NCI-H748 (cell line): ENCODE results near the gene USH2A.

Experiments
- DNase-seq: peaks from one replicate; lab custom pipeline; 2025; ENCODE audit not compliant: unreplicated experiment; lab: John Stamatoyannopoulos, UW

Gene USH2A

DNA sequence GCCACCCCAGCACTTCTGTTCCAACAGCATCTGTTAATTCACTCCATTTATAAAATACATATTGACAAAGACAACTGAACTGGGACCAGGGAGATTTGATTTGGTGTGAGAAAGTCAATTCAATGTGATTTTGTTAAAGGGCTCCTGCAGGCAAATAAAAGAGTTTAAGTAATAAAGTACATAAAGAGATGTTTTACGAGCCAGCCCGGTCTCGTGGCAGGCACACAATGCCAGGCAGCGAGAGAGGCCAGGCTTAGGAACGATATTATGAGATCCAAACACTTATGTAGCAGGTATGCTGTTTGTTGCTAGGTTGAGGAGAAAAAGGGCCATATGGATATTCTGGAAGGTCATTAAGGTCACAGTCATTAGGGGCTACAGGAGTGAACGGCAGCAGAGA is 629.1 kb downstream of the USH2A start:
- DNase-seq: peak; percentile 92

DNA sequence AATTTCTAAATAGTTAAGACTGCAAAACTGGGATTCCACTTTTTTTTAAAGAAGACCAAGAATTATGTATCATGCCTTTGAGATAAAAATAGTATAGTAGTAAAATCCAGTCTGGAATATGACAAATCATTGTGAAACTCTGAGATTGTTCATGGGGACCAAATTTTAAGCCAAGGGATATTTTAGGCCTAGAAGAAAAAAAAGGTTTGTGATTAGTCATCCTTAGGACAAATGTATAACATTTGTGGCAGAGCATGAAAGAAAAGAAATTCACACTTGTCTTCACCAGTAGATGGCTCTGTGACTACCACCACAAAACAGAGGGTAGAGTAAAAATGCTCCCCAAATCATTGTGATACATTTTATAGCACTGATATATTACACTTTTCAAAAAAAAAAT is 630.1 kb downstream of the USH2A start:
- peak; percentile 18 for DNase-seq

DNA sequence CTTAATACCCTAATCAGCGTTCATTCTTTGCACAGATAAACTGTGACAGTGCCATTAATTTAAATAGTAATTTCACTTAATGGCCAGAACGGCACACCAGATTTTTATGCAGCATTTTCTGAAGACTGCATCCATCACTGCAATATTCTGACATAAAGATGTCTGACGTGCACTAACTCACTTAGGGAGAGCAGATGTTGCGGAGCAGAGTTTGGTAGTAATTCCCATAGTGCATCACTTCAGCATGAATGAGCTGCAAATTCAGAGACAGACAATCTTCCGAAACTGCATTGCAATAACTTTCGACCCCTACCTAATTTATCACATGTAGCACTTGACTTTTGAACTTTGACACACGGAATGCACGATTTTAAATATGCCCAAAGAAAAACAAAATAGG is 630.8 kb downstream of the USH2A start:
- DNase-seq: no peak

DNA sequence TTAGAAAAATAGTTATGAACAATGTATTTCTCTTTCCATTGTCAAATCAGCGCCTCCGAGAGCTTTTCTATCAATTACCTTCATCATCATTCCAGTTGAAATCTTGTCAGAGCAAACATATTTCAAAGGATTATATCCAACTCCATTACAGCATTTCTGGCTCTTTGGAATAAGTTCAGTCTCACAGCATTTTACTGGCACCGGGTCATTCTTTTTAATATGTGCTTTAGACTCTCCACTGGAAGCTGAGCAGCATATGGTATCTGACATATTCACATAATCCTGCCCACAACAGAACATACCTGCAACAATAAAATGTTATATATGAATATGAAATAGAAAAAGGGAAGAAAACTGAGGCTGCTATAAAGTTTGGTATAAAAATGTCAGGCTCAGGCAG is 633.3 kb downstream of the USH2A start:
- no peak for DNase-seq

DNA sequence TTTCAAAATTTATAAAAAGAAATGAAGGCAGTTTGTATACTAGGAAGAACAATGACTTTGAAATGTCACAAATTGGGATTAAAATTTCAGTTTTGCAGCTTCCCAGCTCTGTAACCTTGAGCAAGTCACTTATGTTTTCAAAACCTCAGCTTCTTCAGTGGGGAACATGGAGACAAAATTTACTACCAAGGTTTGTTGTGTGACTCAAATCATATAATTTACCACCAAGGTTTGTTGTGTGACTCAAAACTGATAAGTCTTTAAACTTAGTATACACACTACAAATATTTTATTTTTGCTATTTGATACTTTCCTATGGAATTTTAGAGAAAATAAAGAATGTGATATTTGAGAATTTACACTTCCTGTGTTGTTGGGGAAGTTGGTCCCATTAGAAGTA is 636.3 kb downstream of the USH2A start:
- DNase-seq: no peak

DNA sequence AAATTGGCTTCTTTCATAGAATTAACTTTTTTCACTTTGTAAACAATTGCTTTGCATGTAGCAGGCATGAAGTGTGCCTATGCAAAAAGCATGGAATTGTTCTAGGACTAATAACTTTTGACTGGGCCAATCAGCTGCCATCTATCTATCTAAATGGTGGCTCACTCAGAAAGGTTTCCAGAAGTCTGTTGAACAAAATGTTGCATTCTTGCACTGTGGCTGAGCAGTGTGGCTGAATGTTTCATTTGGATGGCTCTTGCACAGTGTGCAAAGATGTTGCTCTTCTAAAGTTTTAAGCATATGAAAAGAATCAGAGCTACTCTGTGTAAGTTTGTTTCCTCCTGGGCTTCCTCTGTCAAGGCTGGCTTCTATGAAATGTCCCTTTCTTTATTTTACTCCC is 642.6 kb downstream of the USH2A start:
- no peak for DNase-seq

DNA sequence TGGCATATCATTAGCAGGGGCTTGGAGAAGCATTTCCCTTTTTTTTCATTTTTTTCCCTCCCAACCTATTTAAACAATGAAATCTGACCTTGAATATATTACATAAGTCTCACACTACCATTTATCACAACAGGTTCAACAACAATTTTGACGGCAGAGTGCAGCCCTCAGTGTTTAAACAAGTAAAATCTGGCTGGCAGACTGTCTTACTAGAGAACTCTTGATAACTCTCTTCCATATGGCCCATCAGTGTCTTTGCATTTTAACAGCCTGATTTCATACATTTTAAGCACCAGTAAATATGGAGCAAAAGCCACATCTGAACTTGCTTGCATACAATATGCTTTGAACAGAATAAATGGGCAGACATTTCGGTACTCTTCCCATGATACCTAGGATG is 643.1 kb downstream of the USH2A start:
- peak; percentile 52 for DNase-seq

DNA sequence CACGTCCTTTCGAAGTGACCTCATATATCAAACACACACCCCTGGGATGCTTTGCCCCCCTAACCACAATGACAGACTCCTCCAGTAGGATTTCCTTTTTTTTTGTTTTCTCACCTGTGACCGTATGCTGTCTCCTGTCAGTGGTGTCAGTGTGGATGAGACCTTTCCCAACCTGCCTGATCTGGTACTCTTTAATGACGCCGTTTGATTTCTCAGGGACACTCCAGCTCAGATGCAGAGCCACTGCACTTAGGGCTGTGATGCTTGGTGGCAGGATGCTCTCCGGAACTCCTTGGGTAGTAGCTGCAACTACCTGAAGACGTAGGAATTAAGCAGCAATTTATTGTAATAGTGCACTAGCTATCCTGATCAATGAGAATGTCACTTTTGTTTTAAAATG is 643.5 kb downstream of the USH2A start:
- peak; percentile 25 for DNase-seq

DNA sequence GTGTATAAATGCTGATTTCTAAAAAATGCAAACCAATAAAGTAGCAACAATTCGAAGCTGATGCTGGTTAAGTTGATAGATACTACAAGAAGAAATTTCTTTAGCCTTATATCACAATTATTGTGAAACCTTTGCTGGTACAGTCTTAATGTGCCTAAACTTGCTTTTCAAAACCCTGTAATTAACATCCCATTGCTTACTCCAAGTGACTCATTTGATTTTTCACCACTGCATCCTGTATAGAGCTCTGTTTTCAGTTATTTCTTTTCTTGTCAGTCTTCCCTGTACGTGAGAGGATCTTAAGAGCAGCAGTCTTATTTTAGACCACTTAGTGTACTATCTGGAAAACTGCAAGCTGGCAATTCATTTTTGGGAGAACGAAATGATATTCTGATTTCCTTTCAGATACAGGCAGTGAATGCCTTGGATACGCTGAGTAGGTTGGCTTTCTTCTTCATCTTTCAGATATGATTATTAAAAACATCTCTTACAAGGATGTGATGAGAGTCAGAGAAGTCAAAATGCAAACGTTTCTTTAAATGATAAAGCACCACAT is 645.8 kb downstream of the USH2A start:
- DNase-seq: no peak

DNA sequence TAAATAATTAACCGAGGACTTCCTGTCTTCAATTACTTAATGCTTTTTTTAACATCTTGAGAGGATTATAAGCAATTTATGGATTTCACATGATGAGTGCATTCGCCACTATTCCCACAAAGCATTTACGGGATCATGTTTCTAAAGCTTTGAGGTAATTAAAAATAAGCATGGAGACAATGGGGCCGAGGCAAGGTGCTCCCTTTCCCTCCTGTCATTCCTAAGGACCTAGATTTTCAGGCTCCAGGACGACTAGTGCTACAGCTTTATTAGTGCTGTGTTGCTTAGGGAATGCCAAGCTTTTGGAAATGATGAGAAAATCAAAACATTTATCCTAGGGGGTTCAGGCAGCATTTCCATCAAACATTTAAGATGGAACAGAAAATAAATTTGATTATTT is 646.9 kb downstream of the USH2A start:
- DNase-seq: peak; percentile 86

DNA sequence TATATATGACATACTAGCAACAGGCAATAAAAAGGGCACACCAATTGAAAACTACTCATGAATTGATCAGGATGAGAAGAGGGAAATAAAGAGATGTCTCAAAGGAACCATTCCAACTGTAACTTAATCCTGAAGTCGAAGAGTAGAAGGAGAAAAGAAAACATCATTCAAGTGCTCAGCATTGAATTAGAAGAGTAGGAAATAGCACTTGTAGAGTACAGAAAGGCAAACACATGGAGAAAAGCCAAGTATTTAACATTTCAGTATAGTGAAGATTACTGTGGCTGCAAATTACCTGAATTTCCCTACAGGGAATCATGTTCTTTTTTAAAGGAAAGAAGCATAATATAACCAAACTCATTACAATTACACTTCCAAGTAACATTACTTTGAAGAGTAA is 651.1 kb downstream of the USH2A start:
- DNase-seq: no peak

DNA sequence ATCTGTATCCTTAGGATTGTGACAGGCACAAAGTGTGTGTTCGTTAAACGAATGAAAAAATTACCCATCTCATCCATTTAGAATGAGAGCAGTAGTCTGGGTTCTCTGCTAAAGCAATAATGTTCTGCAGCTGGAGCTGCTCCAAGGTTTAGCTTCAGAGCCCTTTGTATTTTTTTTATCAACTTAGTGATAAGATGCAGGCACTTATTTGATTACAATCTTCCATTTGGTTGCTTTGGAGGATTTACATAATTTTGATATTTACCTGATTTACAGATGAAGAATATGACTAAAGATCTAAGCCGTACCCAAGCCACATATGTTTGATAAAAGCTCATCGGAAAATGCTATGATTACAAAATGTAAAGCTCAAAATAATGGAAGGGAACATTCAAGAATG is 654.9 kb downstream of the USH2A start:
- DNase-seq: no peak

DNA sequence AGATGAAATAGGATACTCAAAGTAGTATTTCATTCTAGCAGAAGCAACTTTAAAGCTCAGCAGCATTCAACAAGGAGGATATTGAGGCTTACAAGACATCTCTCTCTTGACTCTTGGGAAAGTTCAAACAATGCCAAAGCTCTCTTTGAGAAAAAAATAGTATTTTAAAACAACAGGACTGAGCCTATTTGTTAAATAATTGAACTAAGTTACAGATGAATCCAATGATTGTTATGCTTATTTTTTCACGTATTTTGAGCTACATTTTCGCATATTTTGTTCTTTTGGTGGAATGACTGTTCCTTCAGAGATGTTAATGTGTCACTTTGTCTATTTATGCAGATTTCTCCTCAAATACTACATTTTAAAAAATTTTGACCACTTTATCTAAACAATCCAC is 655.5 kb downstream of the USH2A start:
- DNase-seq: no peak

DNA sequence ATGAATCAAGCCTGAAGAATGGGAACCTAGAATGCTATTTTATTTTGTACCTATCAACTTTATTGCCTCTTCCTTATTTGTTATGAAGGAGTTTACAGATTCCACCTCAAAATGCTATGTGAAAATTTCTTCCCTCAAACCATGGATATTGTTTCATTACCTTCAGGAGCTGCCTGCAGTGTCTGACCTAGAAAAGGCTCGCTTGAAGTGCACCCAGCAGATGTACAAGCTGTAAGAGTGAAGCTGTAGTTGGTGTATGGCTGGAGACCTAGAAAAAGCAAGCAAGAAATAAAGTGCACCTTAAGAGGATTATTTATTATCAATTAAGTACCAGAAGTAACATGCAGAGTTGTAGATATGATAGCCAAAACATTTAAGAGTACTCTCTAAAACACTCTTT is 656.7 kb downstream of the USH2A start:
- no peak for DNase-seq

DNA sequence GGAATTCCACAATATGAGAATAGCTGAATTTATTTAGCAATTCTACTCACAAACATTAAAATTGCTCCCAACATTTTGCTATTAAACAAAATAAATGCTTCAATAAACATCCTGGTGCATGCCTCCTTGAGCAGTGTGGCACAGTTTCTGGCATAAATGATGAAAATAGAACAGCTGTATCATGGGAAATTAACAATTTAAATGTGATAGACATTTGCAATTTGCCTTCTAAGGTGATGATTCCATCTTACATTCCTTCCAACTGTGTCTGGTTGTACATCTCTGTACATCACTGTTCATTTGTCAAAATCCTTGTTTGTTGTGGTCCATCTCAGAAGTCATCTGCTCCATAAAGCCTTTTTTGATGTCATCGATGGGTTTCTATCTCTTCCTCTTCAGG is 657.4 kb downstream of the USH2A start:
- no peak for DNase-seq

DNA sequence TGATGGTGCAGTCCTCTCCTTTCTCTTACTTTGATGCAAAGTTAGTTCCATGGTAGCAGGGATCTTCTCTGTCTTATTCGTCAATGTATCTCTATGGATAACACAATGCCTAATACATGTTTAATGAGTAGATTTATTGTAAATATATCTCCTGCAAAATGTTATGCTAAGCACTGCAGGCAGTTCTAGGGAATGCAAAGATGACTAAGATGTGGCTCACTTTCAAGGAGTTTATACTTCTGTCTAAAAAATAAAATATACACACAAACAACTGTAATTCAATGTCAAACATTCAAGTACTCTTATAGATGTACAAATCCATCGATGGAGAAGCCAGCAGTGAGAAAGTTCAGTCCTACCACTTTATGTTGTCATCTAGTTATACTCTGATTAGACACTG is 661.8 kb downstream of the USH2A start:
- no peak for DNase-seq

DNA sequence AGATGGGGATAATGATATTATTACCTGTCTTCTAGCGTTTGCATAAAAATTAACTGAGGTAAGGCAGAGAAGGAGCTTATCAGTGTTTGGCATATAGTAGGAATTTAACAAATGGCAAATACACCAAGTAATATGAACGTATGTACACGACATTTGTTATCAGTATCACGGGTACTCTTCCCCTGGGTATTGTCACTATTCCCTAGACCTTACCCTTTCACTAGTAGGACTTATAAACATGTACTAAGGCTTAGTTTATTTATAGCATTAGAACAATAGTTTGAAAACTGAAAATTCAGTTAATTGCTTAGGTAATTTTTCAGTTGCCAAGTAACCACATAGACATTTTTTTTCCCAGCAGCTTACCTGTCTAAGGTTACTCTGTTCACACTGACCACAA is 669.1 kb downstream of the USH2A start:
- peak; percentile 37 for DNase-seq

DNA sequence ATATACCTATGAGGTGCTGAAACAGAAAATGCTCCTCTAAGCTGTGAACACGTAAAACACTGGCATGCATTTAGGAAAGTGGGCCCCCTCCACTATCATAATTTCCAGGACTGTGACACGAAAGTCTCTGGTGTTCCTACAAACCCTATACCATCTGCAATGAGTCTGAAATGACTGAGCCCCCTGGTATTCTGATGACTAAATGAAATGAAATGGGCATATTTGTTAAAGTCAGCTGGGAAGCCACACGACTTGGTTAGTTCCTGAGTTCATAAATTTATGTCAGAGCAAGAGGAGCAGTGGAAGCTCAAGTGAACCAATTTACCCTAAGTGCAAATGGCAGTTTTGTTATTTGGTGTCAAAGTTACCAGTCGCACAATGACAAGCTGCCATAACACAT is 673.8 kb downstream of the USH2A start:
- DNase-seq: no peak

DNA sequence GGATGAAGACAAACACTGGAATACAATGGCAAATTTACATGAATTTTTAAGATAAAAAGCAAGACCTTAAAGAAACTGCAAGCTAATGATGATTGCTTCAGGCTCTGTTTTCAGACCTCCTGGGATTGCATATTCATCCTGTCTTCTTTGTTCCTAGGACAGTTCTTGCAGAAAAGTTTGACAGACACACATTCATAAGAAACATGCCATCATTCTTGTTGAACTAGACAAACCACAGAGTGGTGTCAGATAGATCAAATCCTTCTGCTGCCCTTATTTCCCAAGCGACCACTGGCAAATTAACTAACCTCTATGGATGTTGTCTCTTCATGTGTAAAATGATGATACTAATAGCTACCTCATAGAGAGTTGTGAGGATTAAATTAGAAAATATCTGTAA is 674.8 kb downstream of the USH2A start:
- no peak for DNase-seq

DNA sequence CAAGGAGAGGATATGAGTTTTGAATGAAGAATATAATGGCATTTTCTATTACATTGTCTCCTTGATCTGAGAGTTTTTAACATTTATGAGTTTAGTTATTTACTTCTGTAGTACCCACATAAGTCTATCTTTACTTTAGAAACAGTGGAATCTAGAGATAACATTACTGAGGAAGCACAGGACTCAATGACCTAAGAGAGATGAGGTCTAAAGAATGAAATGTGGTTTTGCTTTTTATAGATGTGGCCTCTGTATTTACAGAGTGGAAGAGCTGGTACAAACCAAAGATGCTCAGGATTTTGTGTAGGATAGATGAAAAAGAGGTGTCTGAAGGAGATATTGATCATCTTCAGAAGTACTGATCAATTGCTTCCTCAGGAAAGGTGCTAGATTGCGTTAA is 678.8 kb downstream of the USH2A start:
- no peak for DNase-seq

DNA sequence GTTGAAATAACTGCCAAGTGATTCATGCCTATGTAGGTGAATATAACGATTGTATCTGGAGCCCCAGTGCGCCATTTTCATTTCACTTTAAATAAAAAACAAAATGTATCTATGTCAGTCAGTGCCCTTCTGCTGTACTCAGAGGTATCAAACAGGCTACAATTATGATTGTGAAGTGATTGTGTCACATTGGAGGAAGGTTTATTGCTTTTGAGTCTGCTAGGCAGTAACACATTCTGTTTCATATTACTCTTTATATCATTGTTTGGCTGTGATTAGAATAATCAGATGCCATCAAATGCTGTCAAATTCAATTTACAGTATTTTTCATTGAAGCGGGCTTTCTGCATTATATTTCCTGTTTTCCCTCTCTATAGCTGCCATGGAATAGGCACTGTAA is 684.2 kb downstream of the USH2A start:
- no peak for DNase-seq

DNA sequence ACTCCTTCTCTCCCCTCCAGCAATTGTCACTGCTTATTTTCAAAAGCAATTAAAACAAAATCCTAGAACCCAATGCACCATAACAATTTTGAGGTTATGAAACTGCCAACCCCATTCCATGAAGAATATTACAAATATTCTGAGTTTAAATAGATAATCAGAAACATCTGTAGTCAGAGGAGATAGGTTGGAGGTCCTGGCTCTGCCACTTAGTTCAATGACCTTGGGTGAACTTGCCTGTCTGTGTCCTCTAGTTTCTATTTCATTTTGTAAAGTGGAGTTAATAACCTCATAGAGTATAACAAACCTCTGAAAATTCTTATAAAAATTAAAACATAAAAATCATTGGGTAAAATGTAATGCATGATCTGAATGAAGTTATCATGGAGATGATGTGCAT is 691.5 kb downstream of the USH2A start:
- no peak for DNase-seq

DNA sequence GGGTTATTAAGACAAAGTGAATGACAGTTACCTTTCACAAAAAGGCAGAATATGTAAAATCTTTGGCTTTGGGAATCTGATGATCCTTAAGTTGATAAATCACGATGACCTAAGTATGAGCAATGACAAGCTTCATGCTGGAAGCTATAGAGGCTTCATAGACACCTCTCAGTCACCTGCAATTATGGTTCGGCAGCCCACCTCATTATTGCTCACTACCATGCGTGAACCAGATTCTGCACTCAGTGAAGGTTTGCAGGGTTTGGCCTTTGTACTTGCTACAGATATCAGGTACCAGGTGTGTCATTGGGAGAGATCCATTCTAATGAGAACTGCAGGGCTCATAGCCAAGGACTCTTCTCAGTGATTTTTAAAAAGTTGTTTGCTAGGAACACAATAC is 692.6 kb downstream of the USH2A start:
- DNase-seq: no peak

DNA sequence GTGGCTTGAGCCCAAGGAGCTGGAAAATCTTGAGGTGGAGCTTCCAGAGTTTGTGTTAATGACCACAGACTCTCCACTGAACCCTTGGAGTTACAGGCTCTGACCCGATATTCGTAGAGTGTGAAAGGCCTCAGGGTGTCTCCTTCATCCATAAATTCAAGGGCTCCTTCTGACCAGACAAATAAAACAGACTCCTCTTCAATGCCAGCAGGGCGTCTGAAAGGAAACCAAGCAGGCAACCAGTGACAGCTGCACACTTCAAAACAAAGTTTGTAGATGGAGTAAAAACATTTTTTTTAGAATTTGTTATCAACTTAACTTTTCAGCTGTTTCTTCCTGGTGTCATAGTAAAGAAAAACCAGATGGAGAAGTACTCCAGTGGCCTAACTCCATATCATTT is 695.1 kb downstream of the USH2A start:
- DNase-seq: no peak
